GM12872 (cell line): ENCODE data around the gene CES4A.

Experiments
- CTCF ChIP-seq: IDR thresholded peaks from 3 replicates; pipeline ENCODE4 v1.5.1; 2011; ENCODE audit warnings: low read depth, mild to moderate bottlenecking, low read length, moderate library complexity; ENCODE audit not compliant: insufficient read depth

The CES4A gene

DNA sequence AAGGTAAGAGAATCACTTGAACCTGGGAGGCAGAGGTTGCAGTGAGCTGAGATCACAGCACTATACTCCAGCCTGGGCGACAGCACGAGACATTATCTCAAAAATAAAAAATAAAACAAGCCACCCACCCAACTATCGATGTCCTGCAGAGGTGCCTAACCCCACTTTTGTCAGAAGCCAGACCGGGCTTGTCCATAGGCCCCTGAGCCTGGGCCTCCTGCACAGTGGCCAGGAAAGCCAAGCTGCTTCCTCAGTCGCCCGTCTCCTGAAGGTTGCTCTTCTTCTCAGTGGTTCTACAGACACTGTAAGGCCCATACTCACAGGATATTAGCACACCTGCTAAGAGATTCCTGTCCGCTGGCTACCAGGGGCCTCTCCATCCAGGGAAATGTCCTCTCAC lies 41.8 kb upstream of the CES4A start:
- TF ChIP-seq CTCF: no peak

- TF ChIP-seq CTCF: no peak
Measured at GRCh38 chr16:66946974-66947301, 41.5 kb upstream of the CES4A start.

- TF ChIP-seq CTCF: peak; percentile 83
Measured at GRCh38 chr16:66947302-66948065, 40.9 kb upstream of the CES4A start.

DNA sequence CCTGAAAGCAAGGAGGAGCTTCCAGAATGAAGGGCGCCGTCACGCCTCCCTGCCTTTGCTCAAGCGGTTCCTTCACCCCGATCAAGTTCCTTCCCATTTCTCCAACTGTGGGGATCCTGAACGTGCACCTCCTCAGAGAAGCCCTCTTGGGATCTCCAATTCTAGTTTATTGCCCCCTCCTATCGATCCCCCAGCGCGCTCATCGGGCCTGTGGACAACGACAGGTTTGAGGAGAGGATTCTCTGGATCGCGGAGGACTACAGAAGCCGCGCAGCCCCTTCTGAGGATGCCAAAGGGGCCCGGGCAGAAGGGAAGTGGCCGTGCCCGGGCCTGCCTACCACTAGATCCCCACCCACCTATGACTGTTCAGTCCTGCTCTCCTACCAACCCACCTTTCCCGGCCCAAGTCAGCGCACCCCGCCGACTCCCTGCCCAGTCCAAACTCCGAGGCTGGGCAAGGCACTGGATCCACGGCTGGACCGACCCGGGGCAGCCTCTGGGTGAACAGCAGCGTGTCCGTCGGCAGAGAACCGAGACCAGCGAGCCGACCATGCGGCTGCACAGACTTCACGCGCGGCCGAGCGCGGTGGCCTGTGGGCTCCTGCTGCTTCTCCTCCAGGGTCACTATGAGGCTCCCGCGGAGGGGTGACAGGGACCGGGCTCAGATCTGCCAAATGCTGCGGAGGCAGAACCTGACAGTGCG lies 40.1 kb upstream of the CES4A start:
- TF ChIP-seq CTCF: no peak

GRCh38 chr16:66948837-66949225 lies 39.6 kb upstream of the CES4A start:
- TF ChIP-seq CTCF: no peak

- TF ChIP-seq CTCF: no peak
Measured at GRCh38 chr16:66949472-66949871, 38.9 kb upstream of the CES4A start.

DNA sequence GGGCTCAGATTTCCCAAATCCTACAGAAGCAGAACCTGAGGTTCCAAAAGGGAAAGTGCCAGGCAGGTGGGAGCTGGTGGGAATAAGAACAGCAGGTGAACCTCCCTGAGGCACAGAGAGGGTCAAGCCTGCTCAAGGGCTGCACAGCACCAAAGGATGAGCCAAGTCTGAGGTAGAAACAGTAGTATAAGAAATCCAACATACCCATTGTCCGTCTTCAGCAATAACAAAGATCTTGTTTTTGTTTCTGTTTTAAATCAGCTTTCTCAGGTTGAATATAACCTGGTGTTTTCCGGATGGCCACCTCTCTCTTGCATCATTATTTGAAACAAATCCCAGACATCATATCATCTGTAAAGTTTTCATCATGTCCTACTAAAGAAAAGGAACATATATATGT lies 38.0 kb upstream of the CES4A start:
- no peak for TF ChIP-seq CTCF
